GM23338 (cell line): Measurements from ENCODE around the gene RAB11A. TPM values are rescaled to one million over a fixed set of nuclear protein-coding genes. Genes with fewer than 3 reads are reported as not detected.

Experiments
- ATAC-seq: fragments of 200-7000 bp; cut with Tn5 transposase; 3 replicates; pipeline ENCODE4 v1.9.1; 2020
- DNase-seq: peaks from one replicate; pipeline ENCODE4 v3.0.0-alpha.2; 2015; ENCODE audit warnings: low spot score
- H2AFZ ChIP-seq: fragments of 200-600 bp; sonication (generic); 2 replicates; pipeline ENCODE4 v1.8.0; 2016; ENCODE audit warnings: antibody characterized with exemption, mild to moderate bottlenecking, moderate library complexity
- H3F3A ChIP-seq: fragments of 200-600 bp; sonication (generic); replicated peaks from 2 replicates; pipeline ENCODE4 v1.8.0; 2017; ENCODE audit warnings: antibody characterized with exemption, mixed run types, low read depth
- H3K27ac ChIP-seq: fragments of 200-600 bp; sonication (generic); 2 replicates; pipeline ENCODE4 v1.6.1; 2016; ENCODE audit warnings: low read depth
- H3K27me3 ChIP-seq: fragments of 200-600 bp; sonication (generic); 2 replicates; pipeline ENCODE4 v1.8.0; 2016; ENCODE audit warnings: mild to moderate bottlenecking, mixed run types, moderate library complexity; ENCODE audit not compliant: insufficient read depth
- H3K36me3 ChIP-seq: fragments of 200-600 bp; sonication (generic); 2 replicates; pipeline ENCODE4 v1.8.0; 2016; ENCODE audit warnings: mild to moderate bottlenecking; ENCODE audit not compliant: insufficient read depth
- H3K4me1 ChIP-seq: fragments of 200-600 bp; sonication (generic); 2 replicates; pipeline ENCODE4 v1.8.0; 2016; ENCODE audit warnings: mild to moderate bottlenecking, moderate library complexity; ENCODE audit not compliant: insufficient read depth
- H3K4me2 ChIP-seq: fragments of 200-600 bp; sonication (generic); 2 replicates; pipeline ENCODE4 v1.7.1; 2017; ENCODE audit warnings: mixed run types
- H3K4me3 ChIP-seq: fragments of 200-600 bp; sonication (generic); 2 replicates; pipeline ENCODE4 v1.6.1; 2016; ENCODE audit warnings: mixed run types
- H3K79me2 ChIP-seq: fragments of 200-600 bp; sonication (generic); replicated peaks from 2 replicates; pipeline ENCODE4 v1.8.0; 2017; ENCODE audit warnings: mild to moderate bottlenecking; ENCODE audit not compliant: insufficient read depth
- H3K9me2 ChIP-seq: fragments of 200-600 bp; sonication (generic); 2 replicates; pipeline ENCODE4 v1.8.0; 2017; ENCODE audit not compliant: insufficient read depth
- H4K20me1 ChIP-seq: fragments of 200-600 bp; sonication (generic); replicated peaks from 2 replicates; pipeline ENCODE4 v1.8.0; 2017; ENCODE audit warnings: mild to moderate bottlenecking; ENCODE audit not compliant: insufficient read depth
- H3K27ac Mint-ChIP-seq: 2 replicates; pipeline ENCODE4 v1.8.0; 2020; ENCODE audit warnings: inconsistent platforms, mild to moderate bottlenecking, moderate library complexity, mixed read lengths
- H3K27me3 Mint-ChIP-seq: 3 replicates; pipeline ENCODE4 v1.8.0; 2022; ENCODE audit warnings: low read depth, mild to moderate bottlenecking, moderate library complexity, mixed read lengths, inconsistent platforms; ENCODE audit not compliant: insufficient read depth, poor library complexity
- H3K36me3 Mint-ChIP-seq: 3 replicates; pipeline ENCODE4 v1.8.0; 2021; ENCODE audit warnings: low read depth, mild to moderate bottlenecking, inconsistent platforms, moderate library complexity, mixed read lengths
- H3K4me1 Mint-ChIP-seq: 3 replicates; pipeline ENCODE4 v1.8.0; 2020; ENCODE audit warnings: mild to moderate bottlenecking, inconsistent platforms, mixed read lengths
- H3K4me3 Mint-ChIP-seq: 3 replicates; pipeline ENCODE4 v1.8.0; 2021; ENCODE audit warnings: moderate library complexity, mild to moderate bottlenecking, inconsistent platforms, mixed read lengths
- H3K9me3 Mint-ChIP-seq: 3 replicates; pipeline ENCODE4 v1.8.0; 2020; ENCODE audit warnings: moderate library complexity, mild to moderate bottlenecking, inconsistent platforms, mixed read lengths
- CREB1 ChIP-seq: fragments of 250-450 bp; sonication (Bioruptor Pico); IDR thresholded peaks from 2 replicates; pipeline ENCODE4 v1.5.0; 2020; ENCODE audit warnings: low read depth, mild to moderate bottlenecking, moderate library complexity
- ETS1 ChIP-seq: IDR thresholded peaks from 2 replicates; pipeline ENCODE4 v1.6.1; 2016; ENCODE audit warnings: antibody characterized with exemption
- EZH2 ChIP-seq: fragments of 200-600 bp; sonication (generic); IDR thresholded peaks from one replicate; pipeline ENCODE4 v1.8.0; 2017; ENCODE audit warnings: antibody characterized with exemption, mild to moderate bottlenecking, low read depth; ENCODE audit not compliant: unreplicated experiment
- EZH2phosphoT487 ChIP-seq: fragments of 200-600 bp; sonication (generic); IDR thresholded peaks from one replicate; pipeline ENCODE4 v1.8.1; 2018; ENCODE audit warnings: antibody characterized with exemption; ENCODE audit not compliant: unreplicated experiment
- JUNB ChIP-seq: IDR thresholded peaks from one replicate; pipeline ENCODE4 v1.6.1; 2016; ENCODE audit warnings: antibody characterized with exemption; ENCODE audit not compliant: unreplicated experiment
- NANOG ChIP-seq: IDR thresholded peaks from 2 replicates; pipeline ENCODE4 v1.6.1; 2016; ENCODE audit warnings: antibody characterized with exemption, borderline replicate concordance
- POLR2AphosphoS5 ChIP-seq: IDR thresholded peaks from 2 replicates; pipeline ENCODE4 v1.6.1; 2016; ENCODE audit warnings: antibody characterized with exemption, low read depth
- STAT1 ChIP-seq: IDR thresholded peaks from one replicate; pipeline ENCODE4 v1.6.1; 2016; ENCODE audit warnings: antibody characterized with exemption; ENCODE audit not compliant: unreplicated experiment
- ZNF114 ChIP-seq: fragments of 250-450 bp; sonication (Bioruptor Pico); IDR thresholded peaks from 2 replicates; pipeline ENCODE4 v1.5.0; 2020; ENCODE audit warnings: mild to moderate bottlenecking, moderate library complexity
- ZNF331 ChIP-seq: fragments of 250-450 bp; sonication (Bioruptor Pico); IDR thresholded peaks from 2 replicates; pipeline ENCODE4 v1.5.0; 2020; ENCODE audit warnings: low read depth, mild to moderate bottlenecking, moderate library complexity
- polyA plus RNA-seq: library from polyadenylated mRNA; unstranded; fragments of >200 nt; fragmentation: Nextera tagmentation; extraction: Ambion mirVana; gene quantifications from 2 replicates; pipeline ENCODE4 v1.2.1, GENCODE V29; 2016
- total RNA-seq: library from RNA; depleted of rRNA; stranded (reverse); fragments of >200 nt; shearing (Covaris generic); gene quantifications from 2 replicates; pipeline ENCODE4 v1.2.3, GENCODE V29; 2014
- TF ChIP-seq, protein P1 (sequence below): IDR thresholded peaks from one replicate; pipeline ENCODE4 v1.6.1; 2018; ENCODE audit warnings: antibody characterized with exemption; ENCODE audit not compliant: unreplicated experiment
- TF ChIP-seq, protein P2 (sequence below): fragments of 250-450 bp; sonication (Bioruptor Pico); IDR thresholded peaks from 2 replicates; pipeline ENCODE4 v1.5.0; 2020; ENCODE audit warnings: mild to moderate bottlenecking, moderate library complexity
- TF ChIP-seq, protein P3 (sequence below), 2 experiments: fragments of 200-600 bp in 1 of 2; sonication (generic) in 1 of 2; conservative IDR thresholded peaks; 2 replicates each; pipeline versions ENCODE4 v1.5.1 to v1.6.1; 2016 to 2017; ENCODE audit warnings: antibody characterized with exemption in 2 of 2, low read depth in 2 of 2, mild to moderate bottlenecking in 2 of 2, moderate library complexity in 1 of 2

The RAB11A gene
- total and polyA plus RNA-seq, 2 experiments from 2014 or later = 251 to 369 TPM

GRCh38 chr15:65938604-65939003, 69.3 kb downstream of the RAB11A start:
- no peaks in the 10 kb centered on the region for H3K79me2 ChIP-seq
- H3K4me2 ChIP-seq = no peak overlapping the region
- ATAC-seq = no peak
- H3K27ac Mint-ChIP-seq = no peak overlapping the region
- no peak overlapping the region for H3K4me3 ChIP-seq
- no peaks in the 10 kb centered on the region for H3K4me1 ChIP-seq
- H2AFZ ChIP-seq = no peak overlapping the region
- no peaks in the 10 kb centered on the region for H3F3A ChIP-seq
- DNase-seq = no peak
- no peaks in the 10 kb centered on the region for H3K36me3 ChIP-seq
- H3K4me1 Mint-ChIP-seq = peaks cover 3% of the 10 kb centered on the region; the same call in 2 of the 3 replicates
- no peak overlapping the region for H3K4me3 Mint-ChIP-seq
- no peaks in the 10 kb centered on the region for H3K9me2 ChIP-seq
- H3K27me3 Mint-ChIP-seq = peaks cover 6% of the 10 kb centered on the region
- H3K27me3 ChIP-seq = no peaks in the 10 kb centered on the region
- no peaks in the 10 kb centered on the region for H3K36me3 Mint-ChIP-seq
- no peaks in the 10 kb centered on the region for H4K20me1 ChIP-seq
- H3K27ac ChIP-seq = no peak overlapping the region
- TF ChIP-seq EZH2 (no peak), CREB1 (CRISPR knock-in tag) (no peak), ZNF114 (CRISPR knock-in tag) (no peak), STAT1 (no peak), ZNF331 (CRISPR knock-in tag) (no peak), JUNB (no peak), EZH2phosphoT487 (no peak), NANOG (no peak), ETS1 (no peak), POLR2AphosphoS5 (no peak)
- TF ChIP-seq, protein P1, sequence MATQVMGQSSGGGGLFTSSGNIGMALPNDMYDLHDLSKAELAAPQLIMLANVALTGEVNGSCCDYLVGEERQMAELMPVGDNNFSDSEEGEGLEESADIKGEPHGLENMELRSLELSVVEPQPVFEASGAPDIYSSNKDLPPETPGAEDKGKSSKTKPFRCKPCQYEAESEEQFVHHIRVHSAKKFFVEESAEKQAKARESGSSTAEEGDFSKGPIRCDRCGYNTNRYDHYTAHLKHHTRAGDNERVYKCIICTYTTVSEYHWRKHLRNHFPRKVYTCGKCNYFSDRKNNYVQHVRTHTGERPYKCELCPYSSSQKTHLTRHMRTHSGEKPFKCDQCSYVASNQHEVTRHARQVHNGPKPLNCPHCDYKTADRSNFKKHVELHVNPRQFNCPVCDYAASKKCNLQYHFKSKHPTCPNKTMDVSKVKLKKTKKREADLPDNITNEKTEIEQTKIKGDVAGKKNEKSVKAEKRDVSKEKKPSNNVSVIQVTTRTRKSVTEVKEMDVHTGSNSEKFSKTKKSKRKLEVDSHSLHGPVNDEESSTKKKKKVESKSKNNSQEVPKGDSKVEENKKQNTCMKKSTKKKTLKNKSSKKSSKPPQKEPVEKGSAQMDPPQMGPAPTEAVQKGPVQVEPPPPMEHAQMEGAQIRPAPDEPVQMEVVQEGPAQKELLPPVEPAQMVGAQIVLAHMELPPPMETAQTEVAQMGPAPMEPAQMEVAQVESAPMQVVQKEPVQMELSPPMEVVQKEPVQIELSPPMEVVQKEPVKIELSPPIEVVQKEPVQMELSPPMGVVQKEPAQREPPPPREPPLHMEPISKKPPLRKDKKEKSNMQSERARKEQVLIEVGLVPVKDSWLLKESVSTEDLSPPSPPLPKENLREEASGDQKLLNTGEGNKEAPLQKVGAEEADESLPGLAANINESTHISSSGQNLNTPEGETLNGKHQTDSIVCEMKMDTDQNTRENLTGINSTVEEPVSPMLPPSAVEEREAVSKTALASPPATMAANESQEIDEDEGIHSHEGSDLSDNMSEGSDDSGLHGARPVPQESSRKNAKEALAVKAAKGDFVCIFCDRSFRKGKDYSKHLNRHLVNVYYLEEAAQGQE = no peak
- TF ChIP-seq, protein P2, sequence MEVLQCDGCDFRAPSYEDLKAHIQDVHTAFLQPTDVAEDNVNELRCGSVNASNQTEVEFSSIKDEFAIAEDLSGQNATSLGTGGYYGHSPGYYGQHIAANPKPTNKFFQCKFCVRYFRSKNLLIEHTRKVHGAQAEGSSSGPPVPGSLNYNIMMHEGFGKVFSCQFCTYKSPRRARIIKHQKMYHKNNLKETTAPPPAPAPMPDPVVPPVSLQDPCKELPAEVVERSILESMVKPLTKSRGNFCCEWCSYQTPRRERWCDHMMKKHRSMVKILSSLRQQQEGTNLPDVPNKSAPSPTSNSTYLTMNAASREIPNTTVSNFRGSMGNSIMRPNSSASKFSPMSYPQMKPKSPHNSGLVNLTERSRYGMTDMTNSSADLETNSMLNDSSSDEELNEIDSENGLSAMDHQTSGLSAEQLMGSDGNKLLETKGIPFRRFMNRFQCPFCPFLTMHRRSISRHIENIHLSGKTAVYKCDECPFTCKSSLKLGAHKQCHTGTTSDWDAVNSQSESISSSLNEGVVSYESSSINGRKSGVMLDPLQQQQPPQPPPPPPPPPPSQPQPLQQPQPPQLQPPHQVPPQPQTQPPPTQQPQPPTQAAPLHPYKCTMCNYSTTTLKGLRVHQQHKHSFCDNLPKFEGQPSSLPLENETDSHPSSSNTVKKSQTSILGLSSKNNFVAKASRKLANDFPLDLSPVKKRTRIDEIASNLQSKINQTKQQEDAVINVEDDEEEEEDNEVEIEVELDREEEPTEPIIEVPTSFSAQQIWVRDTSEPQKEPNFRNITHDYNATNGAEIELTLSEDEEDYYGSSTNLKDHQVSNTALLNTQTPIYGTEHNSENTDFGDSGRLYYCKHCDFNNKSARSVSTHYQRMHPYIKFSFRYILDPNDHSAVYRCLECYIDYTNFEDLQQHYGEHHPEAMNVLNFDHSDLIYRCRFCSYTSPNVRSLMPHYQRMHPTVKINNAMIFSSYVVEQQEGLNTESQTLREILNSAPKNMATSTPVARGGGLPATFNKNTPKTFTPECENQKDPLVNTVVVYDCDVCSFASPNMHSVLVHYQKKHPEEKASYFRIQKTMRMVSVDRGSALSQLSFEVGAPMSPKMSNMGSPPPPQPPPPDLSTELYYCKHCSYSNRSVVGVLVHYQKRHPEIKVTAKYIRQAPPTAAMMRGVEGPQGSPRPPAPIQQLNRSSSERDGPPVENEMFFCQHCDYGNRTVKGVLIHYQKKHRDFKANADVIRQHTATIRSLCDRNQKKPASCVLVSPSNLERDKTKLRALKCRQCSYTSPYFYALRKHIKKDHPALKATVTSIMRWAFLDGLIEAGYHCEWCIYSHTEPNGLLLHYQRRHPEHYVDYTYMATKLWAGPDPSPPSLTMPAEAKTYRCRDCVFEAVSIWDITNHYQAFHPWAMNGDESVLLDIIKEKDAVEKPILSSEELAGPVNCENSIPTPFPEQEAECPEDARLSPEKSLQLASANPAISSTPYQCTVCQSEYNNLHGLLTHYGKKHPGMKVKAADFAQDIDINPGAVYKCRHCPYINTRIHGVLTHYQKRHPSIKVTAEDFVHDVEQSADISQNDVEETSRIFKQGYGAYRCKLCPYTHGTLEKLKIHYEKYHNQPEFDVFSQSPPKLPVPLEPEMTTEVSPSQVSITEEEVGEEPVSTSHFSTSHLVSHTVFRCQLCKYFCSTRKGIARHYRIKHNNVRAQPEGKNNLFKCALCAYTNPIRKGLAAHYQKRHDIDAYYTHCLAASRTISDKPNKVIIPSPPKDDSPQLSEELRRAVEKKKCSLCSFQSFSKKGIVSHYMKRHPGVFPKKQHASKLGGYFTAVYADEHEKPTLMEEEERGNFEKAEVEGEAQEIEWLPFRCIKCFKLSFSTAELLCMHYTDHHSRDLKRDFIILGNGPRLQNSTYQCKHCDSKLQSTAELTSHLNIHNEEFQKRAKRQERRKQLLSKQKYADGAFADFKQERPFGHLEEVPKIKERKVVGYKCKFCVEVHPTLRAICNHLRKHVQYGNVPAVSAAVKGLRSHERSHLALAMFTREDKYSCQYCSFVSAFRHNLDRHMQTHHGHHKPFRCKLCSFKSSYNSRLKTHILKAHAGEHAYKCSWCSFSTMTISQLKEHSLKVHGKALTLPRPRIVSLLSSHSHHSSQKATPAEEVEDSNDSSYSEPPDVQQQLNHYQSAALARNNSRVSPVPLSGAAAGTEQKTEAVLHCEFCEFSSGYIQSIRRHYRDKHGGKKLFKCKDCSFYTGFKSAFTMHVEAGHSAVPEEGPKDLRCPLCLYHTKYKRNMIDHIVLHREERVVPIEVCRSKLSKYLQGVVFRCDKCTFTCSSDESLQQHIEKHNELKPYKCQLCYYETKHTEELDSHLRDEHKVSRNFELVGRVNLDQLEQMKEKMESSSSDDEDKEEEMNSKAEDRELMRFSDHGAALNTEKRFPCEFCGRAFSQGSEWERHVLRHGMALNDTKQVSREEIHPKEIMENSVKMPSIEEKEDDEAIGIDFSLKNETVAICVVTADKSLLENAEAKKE (CRISPR knock-in tag) = no peak
- TF ChIP-seq, protein P3, sequence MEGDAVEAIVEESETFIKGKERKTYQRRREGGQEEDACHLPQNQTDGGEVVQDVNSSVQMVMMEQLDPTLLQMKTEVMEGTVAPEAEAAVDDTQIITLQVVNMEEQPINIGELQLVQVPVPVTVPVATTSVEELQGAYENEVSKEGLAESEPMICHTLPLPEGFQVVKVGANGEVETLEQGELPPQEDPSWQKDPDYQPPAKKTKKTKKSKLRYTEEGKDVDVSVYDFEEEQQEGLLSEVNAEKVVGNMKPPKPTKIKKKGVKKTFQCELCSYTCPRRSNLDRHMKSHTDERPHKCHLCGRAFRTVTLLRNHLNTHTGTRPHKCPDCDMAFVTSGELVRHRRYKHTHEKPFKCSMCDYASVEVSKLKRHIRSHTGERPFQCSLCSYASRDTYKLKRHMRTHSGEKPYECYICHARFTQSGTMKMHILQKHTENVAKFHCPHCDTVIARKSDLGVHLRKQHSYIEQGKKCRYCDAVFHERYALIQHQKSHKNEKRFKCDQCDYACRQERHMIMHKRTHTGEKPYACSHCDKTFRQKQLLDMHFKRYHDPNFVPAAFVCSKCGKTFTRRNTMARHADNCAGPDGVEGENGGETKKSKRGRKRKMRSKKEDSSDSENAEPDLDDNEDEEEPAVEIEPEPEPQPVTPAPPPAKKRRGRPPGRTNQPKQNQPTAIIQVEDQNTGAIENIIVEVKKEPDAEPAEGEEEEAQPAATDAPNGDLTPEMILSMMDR (conservative IDR thresholded peaks at IDR 0.05; ENCODE audit: low read depth in 2 of 2) = no peak
- H3K9me3 Mint-ChIP-seq = no peaks in the 10 kb centered on the region
